Muscle of leg (tissue), 16 donors: ENCODE measurements around the gene GAGE12C. TPM values are rescaled to one million over a fixed set of nuclear protein-coding genes. Genes with fewer than 3 reads are reported as not detected.
"Not testable (repeated sequence)": the region's sequence is repeated elsewhere in the genome, so short reads cannot be mapped to it uniquely, and the experiment has no call there.

ENCODE experiments used
- DNase-seq: peaks from one replicate; pipeline ENCODE4 v3.0.0; 2013
- H3K27ac ChIP-seq: one replicate; pipeline ENCODE4 v1.5.1; 2013; ENCODE audit warnings: mild to moderate bottlenecking, low read length, control low read depth
- H3K27me3 ChIP-seq: one replicate; pipeline ENCODE4 v1.6.1; 2013; ENCODE audit warnings: low read length; ENCODE audit not compliant: control insufficient read depth, insufficient read depth
- H3K36me3 ChIP-seq: one replicate; pipeline ENCODE4 v1.6.1; 2013; ENCODE audit warnings: low read length; ENCODE audit not compliant: control insufficient read depth, insufficient read depth
- H3K4me1 ChIP-seq: one replicate; pipeline ENCODE4 v1.6.1; 2013; ENCODE audit warnings: low read length; ENCODE audit not compliant: control insufficient read depth, insufficient read depth
- H3K4me3 ChIP-seq: one replicate; pipeline ENCODE4 v1.5.1; 2013; ENCODE audit warnings: low read length, control low read depth
- H3K9me3 ChIP-seq: replicated peaks from 2 replicates; pipeline ENCODE4 v1.6.1; 2013; ENCODE audit warnings: low read depth, low read length; ENCODE audit not compliant: control insufficient read depth
- WGBS: methylation state at CpG from one replicate; pipeline ENCODE4 v1.1.5; 2013; ENCODE audit warnings: missing lambda C conversion rate; ENCODE audit not compliant: insufficient coverage; 5-methylcytosine and 5-hydroxymethylcytosine counted together
- long read RNA-seq, 11 donors: transcript quantifications; one replicate each; lab custom pipeline, GENCODE V29; 2026
- polyA plus RNA-seq, 8 donors: library from polyadenylated mRNA; unstranded; fragments of 120-200 nt; gene quantifications; one replicate each; pipeline versions ENCODE4 v1.2.1 to v1.2.3, GENCODE V29; 2013; ENCODE audit warnings: inconsistent platforms in 1 of 8, low replicate concordance in 1 of 8; ENCODE audit not compliant: insufficient read length in 8 of 8, insufficient read depth in 1 of 8
- total RNA-seq: library from RNA; stranded (reverse); fragments of 120-200 nt; gene quantifications from one replicate; pipeline ENCODE4 v1.2.4, GENCODE V29; 2013

GAGE12C gene, protein sequence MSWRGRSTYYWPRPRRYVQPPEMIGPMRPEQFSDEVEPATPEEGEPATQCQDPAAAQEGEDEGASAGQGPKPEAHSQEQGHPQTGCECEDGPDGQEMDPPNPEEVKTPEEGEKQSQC
- total RNA-seq, result not detected
- not detected for polyA plus RNA-seq
- long read RNA-seq, donor 1, result 0 reads
- long read RNA-seq, donor 2, result 0 reads
- long read RNA-seq, donor 3, result 0 reads
- long read RNA-seq, donor 4, result 0 reads
- long read RNA-seq, donor 5, result 0 reads
- long read RNA-seq, donor 6, result 0 reads
- long read RNA-seq, donor 7, result 0 reads
- long read RNA-seq, donor 8, result 0 reads
- long read RNA-seq, donor 9, result 0 reads
- long read RNA-seq, donor 10, result 0 reads
- long read RNA-seq, donor 11, result 0 reads

DNA sequence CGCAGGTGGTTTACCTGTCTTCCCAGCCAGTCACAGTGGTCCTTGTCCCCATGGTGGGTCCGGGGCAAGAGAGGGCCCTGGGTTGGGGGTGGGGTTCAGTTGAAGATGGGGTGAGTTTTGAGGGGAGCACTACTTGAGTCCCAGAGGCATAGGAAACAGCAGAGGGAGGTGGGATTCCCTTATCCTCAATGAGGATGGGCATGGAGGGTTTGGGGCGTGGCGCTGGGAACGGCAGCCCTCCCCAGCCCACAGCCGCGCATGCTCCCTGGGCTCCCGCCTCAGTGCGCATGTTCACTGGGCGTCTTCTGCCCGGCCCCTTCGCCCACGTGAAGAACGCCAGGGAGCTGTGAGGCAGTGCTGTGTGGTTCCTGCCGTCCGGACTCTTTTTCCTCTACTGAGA, at the start of gene GAGE12C:
TSS of gene GAGE12C (plus strand) at position 301 of the 400 bp plus-strand sequence. CDS start 1,155 bp downstream, outside the sequence.
- not testable (repeated sequence) for H3K27ac ChIP-seq, H3K4me1 ChIP-seq, H3K4me3 ChIP-seq, H3K9me3 ChIP-seq, H3K27me3 ChIP-seq, DNase-seq, H3K36me3 ChIP-seq
- no CpG with 5 or more reads among the region's 16 CpGs for WGBS

GRCh38 chrX:49541433-49541832, 9.5 kb downstream of the GAGE12C start, which contains the start of gene GAGE12D:
Gene GAGE12D (plus strand): TSS chrX:49541733. CDS start chrX:49542888, 1,155 bp downstream.
- no CpG with 5 or more reads among the region's 16 CpGs for WGBS
- H3K4me1 ChIP-seq, H3K9me3 ChIP-seq, H3K27me3 ChIP-seq, H3K36me3 ChIP-seq, H3K4me3 ChIP-seq, H3K27ac ChIP-seq, DNase-seq: not testable (repeated sequence)

DNA sequence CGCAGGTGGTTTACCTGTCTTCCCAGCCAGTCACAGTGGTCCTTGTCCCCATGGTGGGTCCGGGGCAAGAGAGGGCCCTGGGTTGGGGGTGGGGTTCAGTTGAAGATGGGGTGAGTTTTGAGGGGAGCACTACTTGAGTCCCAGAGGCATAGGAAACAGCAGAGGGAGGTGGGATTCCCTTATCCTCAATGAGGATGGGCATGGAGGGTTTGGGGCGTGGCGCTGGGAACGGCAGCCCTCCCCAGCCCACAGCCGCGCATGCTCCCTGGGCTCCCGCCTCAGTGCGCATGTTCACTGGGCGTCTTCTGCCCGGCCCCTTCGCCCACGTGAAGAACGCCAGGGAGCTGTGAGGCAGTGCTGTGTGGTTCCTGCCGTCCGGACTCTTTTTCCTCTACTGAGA, 19.0 kb downstream of the GAGE12C start, which contains the start of gene GAGE12E:
TSS of gene GAGE12E (plus strand) at position 301 of the 400 bp plus-strand sequence. CDS start 1,155 bp downstream, outside the sequence.
- H3K27me3 ChIP-seq, H3K4me3 ChIP-seq, H3K36me3 ChIP-seq, DNase-seq, H3K4me1 ChIP-seq, H3K27ac ChIP-seq, H3K9me3 ChIP-seq: not testable (repeated sequence)
- no CpG with 5 or more reads among the region's 16 CpGs for WGBS

GRCh38 chrX:49560542-49560941, 28.6 kb downstream of the GAGE12C start, which contains the start of gene GAGE12F:
Gene GAGE12F (plus strand): TSS chrX:49560842. CDS start chrX:49561997, 1,155 bp downstream.
- not testable (repeated sequence) for H3K4me1 ChIP-seq, H3K36me3 ChIP-seq, DNase-seq, H3K9me3 ChIP-seq, H3K4me3 ChIP-seq, H3K27ac ChIP-seq, H3K27me3 ChIP-seq
- no CpG with 5 or more reads among the region's 16 CpGs for WGBS

- not testable (repeated sequence) for H3K27me3 ChIP-seq, H3K9me3 ChIP-seq, H3K27ac ChIP-seq, DNase-seq, H3K36me3 ChIP-seq, H3K4me3 ChIP-seq, H3K4me1 ChIP-seq
- WGBS, result no CpG with 5 or more reads among the region's 11 CpGs
These were observed 36.8 kb downstream of the GAGE12C start for GRCh38 chrX:49568728-49569127.

- WGBS, result no CpG with 5 or more reads among the region's 13 CpGs
These were observed 37.2 kb downstream of the GAGE12C start for GRCh38 chrX:49569152-49569551.

DNA sequence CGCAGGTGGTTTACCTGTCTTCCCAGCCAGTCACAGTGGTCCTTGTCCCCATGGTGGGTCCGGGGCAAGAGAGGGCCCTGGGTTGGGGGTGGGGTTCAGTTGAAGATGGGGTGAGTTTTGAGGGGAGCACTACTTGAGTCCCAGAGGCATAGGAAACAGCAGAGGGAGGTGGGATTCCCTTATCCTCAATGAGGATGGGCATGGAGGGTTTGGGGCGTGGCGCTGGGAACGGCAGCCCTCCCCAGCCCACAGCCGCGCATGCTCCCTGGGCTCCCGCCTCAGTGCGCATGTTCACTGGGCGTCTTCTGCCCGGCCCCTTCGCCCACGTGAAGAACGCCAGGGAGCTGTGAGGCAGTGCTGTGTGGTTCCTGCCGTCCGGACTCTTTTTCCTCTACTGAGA, 38.1 kb downstream of the GAGE12C start, which contains the start of gene GAGE12G:
TSS of gene GAGE12G (plus strand) at position 301 of the 400 bp plus-strand sequence. CDS start 1,155 bp downstream, outside the sequence.
- no CpG with 5 or more reads among the region's 16 CpGs for WGBS
- not testable (repeated sequence) for H3K4me3 ChIP-seq, H3K4me1 ChIP-seq, H3K27ac ChIP-seq, H3K36me3 ChIP-seq, H3K27me3 ChIP-seq, H3K9me3 ChIP-seq, DNase-seq

More at GRCh38 chrX:49569152-49569551, 37.2 kb downstream of the GAGE12C start:
- H3K4me1 ChIP-seq, H3K9me3 ChIP-seq, H3K36me3 ChIP-seq, H3K27me3 ChIP-seq, DNase-seq, H3K27ac ChIP-seq, H3K4me3 ChIP-seq: not testable (repeated sequence)

GRCh38 chrX:49579649-49580048, 47.7 kb downstream of the GAGE12C start, which contains the start of gene GAGE12H:
Gene GAGE12H (plus strand): TSS chrX:49579949. CDS start chrX:49581104, 1,155 bp downstream.
- H3K27me3 ChIP-seq, H3K36me3 ChIP-seq, H3K4me1 ChIP-seq, H3K27ac ChIP-seq, H3K9me3 ChIP-seq, DNase-seq, H3K4me3 ChIP-seq: not testable (repeated sequence)
- WGBS, result no CpG with 5 or more reads among the region's 16 CpGs
